C4-2B (cell line): ENCODE data around the gene PPEF2.
"Not testable (repeated sequence)": the region's sequence is repeated elsewhere in the genome, so short reads cannot be mapped to it uniquely, and the experiment has no call there.

Experiments
- H3K27ac ChIP-seq: fragments of 450-650 bp; 2 replicates; pipeline ENCODE4 v1.5.1; 2017
- CTCF ChIP-seq: fragments of 450-650 bp; conservative IDR thresholded peaks from 2 replicates; pipeline ENCODE4 v1.5.1; 2017; ENCODE audit warnings: mild to moderate bottlenecking
- ZFX ChIP-seq: fragments of 450-650 bp; IDR thresholded peaks from 2 replicates; pipeline ENCODE4 v1.6.1; 2017

PPEF2 gene

DNA sequence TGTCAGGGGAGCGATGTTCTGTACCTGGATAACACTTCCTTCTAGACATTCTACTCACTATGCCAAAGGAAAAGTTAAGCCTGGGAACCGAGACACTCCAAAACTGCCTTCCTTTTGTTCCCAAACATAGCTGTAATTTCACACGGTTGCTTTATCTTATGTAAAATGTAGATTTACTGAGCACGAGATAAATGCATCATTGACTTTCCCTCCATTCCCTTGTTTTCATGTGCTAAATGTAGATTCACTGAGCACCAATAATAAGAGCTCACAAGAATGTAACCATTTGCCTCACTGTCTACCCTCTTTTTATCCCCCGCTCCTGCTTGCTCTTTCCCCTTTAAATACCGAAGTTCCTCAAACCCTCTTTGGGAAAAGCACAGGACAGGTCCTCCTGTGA, 10.7 kb upstream of the PPEF2 start:
- no peak overlapping the region for H3K27ac ChIP-seq
- TF ChIP-seq ZFX (no peak), CTCF (no peak)

DNA sequence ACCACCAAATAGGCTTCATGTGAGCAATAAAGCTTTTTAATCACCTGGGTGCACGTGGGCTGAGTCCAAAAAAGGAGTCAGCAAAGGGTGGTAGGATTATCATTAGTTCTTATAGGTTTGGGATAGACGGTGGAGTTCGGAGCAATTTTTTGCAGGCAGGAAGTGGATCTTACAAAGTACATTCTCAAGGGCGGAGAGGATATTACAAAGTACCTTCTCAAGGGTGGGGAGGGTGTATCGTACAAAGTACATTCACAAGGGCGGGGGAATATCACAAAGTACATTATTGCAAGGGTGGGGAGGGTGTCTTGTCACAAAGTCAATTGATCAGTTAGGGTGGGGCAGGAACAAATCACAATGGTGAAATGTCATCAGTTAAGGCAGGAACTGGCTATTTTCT, 8.6 kb upstream of the PPEF2 start:
- H3K27ac ChIP-seq, result not testable (repeated sequence)

DNA sequence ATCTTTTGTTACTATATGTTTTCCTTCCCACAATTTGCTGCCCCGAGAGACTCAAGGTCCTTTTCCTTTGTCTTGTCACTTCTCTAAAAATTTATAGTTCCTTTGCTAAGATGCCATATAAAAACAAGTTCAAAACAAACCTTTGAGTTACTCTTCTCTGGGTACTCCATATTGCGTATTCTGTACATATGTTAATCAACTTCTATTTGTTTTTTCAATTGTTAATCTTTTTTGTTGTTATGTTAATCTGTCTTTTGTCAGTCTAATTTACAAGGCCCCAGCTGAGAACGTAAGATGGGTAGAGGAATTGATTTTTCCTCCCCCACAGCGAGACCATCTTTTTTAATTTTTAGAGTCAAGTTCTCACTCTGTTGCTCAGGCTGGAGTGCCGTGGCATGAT, 7.2 kb upstream of the PPEF2 start:
- no peak for TF ChIP-seq ZFX
- no peak for TF ChIP-seq CTCF
- H3K27ac ChIP-seq, result no peak overlapping the region

DNA sequence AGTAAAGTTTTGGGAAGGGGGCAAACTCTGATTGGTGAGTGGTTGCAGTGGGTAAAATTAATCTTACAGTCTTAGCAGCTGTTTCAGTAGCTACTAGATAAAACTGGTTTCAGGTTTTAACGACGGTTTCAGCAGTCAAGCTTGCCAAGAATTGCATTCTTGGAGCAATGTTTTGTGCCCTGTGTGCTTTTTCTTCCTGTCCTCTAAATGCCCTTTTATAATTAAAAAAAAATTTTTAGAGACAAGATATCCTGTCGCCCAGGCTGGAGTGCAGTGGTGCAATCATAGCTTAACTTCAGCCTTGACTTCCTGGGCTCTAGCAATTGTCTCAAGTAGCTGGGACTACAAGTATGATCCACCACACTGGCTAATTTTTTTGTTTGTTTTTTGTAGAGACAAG, 6.3 kb upstream of the PPEF2 start:
- TF ChIP-seq CTCF, result no peak
- no peak for TF ChIP-seq ZFX
- H3K27ac ChIP-seq, result no peak overlapping the region

DNA sequence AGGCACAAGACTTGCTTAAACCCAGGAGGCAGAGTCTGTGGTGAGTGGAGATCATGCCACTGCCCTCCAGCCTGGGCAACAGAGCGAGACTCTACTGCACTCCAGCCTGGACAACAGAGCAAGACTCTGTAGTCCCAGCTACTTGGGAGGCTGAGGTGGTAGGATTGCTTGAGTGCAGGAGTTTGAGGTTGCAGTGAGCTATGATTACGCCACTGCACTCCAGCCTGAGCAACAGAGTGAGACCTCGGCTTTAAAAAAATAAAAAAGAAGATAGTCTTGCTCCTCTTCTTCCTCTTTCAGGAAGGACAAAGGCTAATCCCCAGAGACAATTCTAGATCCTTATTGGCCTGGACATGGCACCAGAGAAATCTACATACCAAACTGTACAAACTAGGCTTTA, 5.7 kb upstream of the PPEF2 start:
- no peak overlapping the region for H3K27ac ChIP-seq
- TF ChIP-seq CTCF, result no peak
- TF ChIP-seq ZFX, result no peak

DNA sequence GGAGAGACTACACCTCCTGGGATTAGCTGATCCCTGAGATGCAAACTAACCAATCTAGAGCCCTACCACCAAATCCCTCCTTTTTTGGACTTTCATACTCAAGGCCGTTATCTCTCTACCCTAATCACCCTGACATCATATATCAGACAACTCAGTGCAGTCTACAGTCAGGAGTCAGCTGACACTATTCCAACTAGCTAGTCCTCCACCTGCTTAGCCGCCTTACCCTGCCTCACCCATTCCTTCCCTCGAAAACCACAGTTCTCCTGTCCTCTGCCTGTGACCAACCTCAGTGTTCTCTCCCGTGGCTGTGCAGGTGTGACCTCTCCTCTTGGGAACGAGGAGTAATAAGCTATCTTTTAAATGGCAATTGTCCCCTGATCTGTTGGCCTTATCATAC, 1.8 kb upstream of the PPEF2 start:
- no peak overlapping the region for H3K27ac ChIP-seq
- no peak for TF ChIP-seq ZFX
- TF ChIP-seq CTCF, result no peak

DNA sequence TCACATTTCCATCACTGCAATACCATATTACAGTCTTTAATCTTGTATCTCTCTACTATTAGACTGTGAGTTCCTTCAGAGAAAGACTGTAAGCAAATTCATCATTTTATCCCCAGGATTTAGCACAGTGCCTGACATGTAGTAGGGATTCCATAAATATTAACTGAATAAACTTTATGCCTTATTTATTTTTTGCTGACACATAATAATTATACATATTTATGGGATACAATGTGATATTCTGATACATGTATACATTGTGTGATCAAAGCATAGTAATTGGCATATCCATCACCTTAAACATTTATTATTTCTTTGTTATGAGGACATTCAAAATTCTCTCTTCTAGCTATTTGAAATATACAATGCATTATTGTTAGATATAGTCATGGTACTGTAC, 3.7 kb downstream of the PPEF2 start:
- TF ChIP-seq CTCF, result no peak
- TF ChIP-seq ZFX, result no peak
- no peak overlapping the region for H3K27ac ChIP-seq

DNA sequence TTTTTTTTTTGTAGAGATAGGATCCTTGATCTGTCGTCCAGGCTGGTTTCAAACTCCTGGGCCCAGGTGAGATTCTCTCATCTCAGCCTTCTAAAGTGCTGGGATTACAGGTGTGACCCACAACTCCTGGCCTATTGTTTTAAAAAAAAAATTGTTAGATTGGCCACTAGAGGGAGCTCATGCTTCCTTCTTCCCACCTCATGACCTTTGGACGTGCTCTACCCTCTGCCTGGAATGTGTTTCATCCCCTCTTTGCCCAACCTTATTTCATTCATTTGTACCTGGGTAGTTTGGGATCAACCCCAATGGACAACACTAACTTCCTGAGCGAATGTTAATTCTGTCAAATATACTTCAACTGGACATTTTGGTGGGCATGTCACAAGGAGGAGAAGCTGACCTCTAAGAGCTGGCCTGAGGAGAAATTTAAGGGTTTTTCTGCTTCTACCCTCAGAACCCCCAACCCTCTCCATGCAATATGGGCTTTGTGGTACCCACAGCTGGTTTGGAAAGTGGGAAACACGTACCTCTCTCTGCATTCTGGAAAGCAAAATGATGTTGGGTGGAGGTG, 6.4 kb downstream of the PPEF2 start:
- peak; percentile 81 for TF ChIP-seq CTCF
- no peak for TF ChIP-seq ZFX

More for the DNA sequence above, 6.4 kb downstream of the PPEF2 start:
- no peak overlapping the region for H3K27ac ChIP-seq
